Stomach (tissue), 4 donors: ENCODE measurements around the gene KRTAP10-6.

Experiments used
- EP300 ChIP-seq: sonication (generic); formaldehyde crosslinking; IDR thresholded peaks from one replicate; pipeline ENCODE4 v1.6.1; 2017; ENCODE audit warnings: antibody characterized with exemption
- POLR2AphosphoS5 ChIP-seq, 3 donors: sonication (generic); formaldehyde crosslinking; IDR thresholded peaks; one replicate each; pipeline ENCODE4 v1.6.1; 2016; ENCODE audit warnings: antibody characterized with exemption in 3 of 3
- TF ChIP-seq, protein P1 (sequence below), 7 experiments: fragments of 450-650 bp in 4 of 7; fragments of 200-600 bp in 3 of 7; sonication (generic) in 3 of 7; IDR thresholded peaks; one replicate each; pipeline ENCODE4 v1.5.1; 2016 to 2019; ENCODE audit warnings: antibody characterized with exemption in 7 of 7, control low read depth in 2 of 7, mild to moderate bottlenecking in 1 of 7

DNA sequence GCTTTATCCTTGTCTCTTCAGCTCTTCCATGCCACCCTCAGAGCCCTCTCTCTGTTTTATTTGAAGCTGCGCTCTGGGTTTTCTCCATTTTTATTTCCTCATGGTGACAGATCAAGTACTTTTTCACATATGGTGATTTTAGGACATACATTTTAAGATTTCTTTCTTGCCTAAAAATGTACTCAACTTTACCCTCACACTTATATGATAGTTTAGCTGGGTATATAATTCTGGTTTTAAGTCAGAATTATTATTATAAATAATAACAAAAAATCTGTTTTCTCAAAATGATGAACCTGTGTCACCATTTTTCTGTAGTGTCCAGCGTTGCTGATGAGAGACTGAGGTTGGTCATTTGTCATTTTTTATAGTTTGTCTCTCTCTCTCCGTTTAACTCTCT is 11.1 kb downstream of the KRTAP10-6 start:
- TF ChIP-seq, protein P1, sequence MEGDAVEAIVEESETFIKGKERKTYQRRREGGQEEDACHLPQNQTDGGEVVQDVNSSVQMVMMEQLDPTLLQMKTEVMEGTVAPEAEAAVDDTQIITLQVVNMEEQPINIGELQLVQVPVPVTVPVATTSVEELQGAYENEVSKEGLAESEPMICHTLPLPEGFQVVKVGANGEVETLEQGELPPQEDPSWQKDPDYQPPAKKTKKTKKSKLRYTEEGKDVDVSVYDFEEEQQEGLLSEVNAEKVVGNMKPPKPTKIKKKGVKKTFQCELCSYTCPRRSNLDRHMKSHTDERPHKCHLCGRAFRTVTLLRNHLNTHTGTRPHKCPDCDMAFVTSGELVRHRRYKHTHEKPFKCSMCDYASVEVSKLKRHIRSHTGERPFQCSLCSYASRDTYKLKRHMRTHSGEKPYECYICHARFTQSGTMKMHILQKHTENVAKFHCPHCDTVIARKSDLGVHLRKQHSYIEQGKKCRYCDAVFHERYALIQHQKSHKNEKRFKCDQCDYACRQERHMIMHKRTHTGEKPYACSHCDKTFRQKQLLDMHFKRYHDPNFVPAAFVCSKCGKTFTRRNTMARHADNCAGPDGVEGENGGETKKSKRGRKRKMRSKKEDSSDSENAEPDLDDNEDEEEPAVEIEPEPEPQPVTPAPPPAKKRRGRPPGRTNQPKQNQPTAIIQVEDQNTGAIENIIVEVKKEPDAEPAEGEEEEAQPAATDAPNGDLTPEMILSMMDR (IDR thresholded peaks at IDR 0.05): no peak
- no peak for TF ChIP-seq EP300
- TF ChIP-seq POLR2AphosphoS5 (IDR thresholded peaks at IDR 0.05): no peak
